Right lobe of liver (tissue), 6 donors: ENCODE measurements around the gene MYOG. TPM values are rescaled to one million over a fixed set of nuclear protein-coding genes. Genes with fewer than 3 reads are reported as not detected.

Experiments
- ATAC-seq, 4 donors: fragments of 200-7000 bp; cut with Tn5 transposase; one replicate each; pipeline ENCODE4 v1.9.1; 2020; ENCODE audit warnings: mild to moderate bottlenecking in 4 of 4, moderate library complexity in 4 of 4
- DNase-seq, 3 donors: peaks; one replicate each; pipeline ENCODE4 v3.0.0-alpha.2; 2020
- H3K27ac ChIP-seq, 3 donors: fragments of 200-600 bp; one replicate each; pipeline ENCODE4 v1.8.0; 2022
- H3K27me3 ChIP-seq, 2 donors: fragments of 200-600 bp; one replicate each; pipeline ENCODE4 v1.8.0; 2022
- H3K36me3 ChIP-seq, 4 donors: fragments of 200-600 bp; sonication (generic) in 1 of 4; one replicate each; pipeline versions ENCODE4 v1.5.1 to v1.8.0; 2017 to 2022; ENCODE audit warnings: control low read depth in 1 of 4
- H3K4me1 ChIP-seq, 4 donors: fragments of 200-600 bp; sonication (generic) in 1 of 4; one replicate each; pipeline versions ENCODE4 v1.5.1 to v1.8.0; 2017 to 2022; ENCODE audit warnings: control low read depth in 1 of 4
- H3K4me3 ChIP-seq, 3 donors: fragments of 200-600 bp; one replicate each; pipeline ENCODE4 v1.8.0; 2022
- H3K9me3 ChIP-seq, 4 donors: fragments of 200-600 bp; sonication (generic) in 1 of 4; one replicate each; pipeline versions ENCODE4 v1.5.1 to v1.8.0; 2017 to 2022; ENCODE audit warnings: control low read depth in 1 of 4
- CTCF ChIP-seq, 4 donors: fragments of 200-600 bp in 3 of 4; fragments of 450-650 bp in 1 of 4; IDR thresholded peaks; one replicate each; pipeline versions ENCODE4 v1.5.1 to v1.8.0; 2016 to 2022; ENCODE audit warnings: antibody characterized with exemption in 4 of 4, mild to moderate bottlenecking in 2 of 4
- POLR2A ChIP-seq: fragments of 450-650 bp; IDR thresholded peaks from one replicate; pipeline ENCODE4 v1.6.1; 2017; ENCODE audit warnings: antibody characterized with exemption, mild to moderate bottlenecking
- WGBS: methylation state at CpG from one replicate; pipeline ENCODE4 v1.1.6; 2018; ENCODE audit warnings: low coverage, low lambda C conversion rate; ENCODE audit not compliant: insufficient coverage; ENCODE audit errors: missing lambda C conversion rate; 5-methylcytosine and 5-hydroxymethylcytosine counted together
- intact Hi-C, 2 donors: fragments of 100-400 bp; cut with DNase I; formaldehyde crosslinking; loops; one replicate each; pipeline versions ENCODE4 v1.11.2 to v1.14.1; 2022
- total RNA-seq, 6 experiments: library from RNA; depleted of rRNA in 2 of 6; stranded (reverse); fragments of >200 nt in 2 of 6; fragmentation: NEBNext Ultra II Directional in 3 of 6; extraction: Animal tissue kit (Norgen Biotek cat#: 25700) in 3 of 6; gene quantifications; one replicate each; pipeline versions ENCODE4 v1.1.0 to v1.2.4, GENCODE V29; 2016 to 2023
- donor health status: DM: no; HTN: yes; CAD: no.
- donor health status: DM: no; HTN: no; CAD: no.
- donor health status: DM: no; HTN: no; CAD: no.
- donor health status: DM: no; HTN: yes; CAD: no.
- donor health status: DM: no; HTN: yes; CAD: no.

Gene MYOG
- total RNA-seq, 6 experiments from 2014 or later: not detected

- Histone ChIP-seq H3K4me1 (peaks cover 0 to 7% (median 2%) of the 10 kb centered on the region in 4 donors), H3K27ac (no peak overlapping the region), H3K36me3 (no peaks in the 10 kb centered on the region), H3K4me3 (no peak overlapping the region), H3K27me3 (no peaks in the 10 kb centered on the region), H3K9me3 (no peaks in the 10 kb centered on the region)
- no peak for ATAC-seq
- WGBS: 49% methylated on average over 3 of the region's 5 CpGs
- DNase-seq: no peak
- TF ChIP-seq POLR2A: no peak
- TF ChIP-seq CTCF (IDR thresholded peaks at IDR 0.05): no peak
- intact Hi-C loops: no loop called here
Observed at GRCh38 chr1:203080456-203080855, 5.4 kb downstream of the MYOG start.

- DNase-seq (no peak), ATAC-seq (no peak)
- no peak overlapping the region for H3K4me3 ChIP-seq
- 51% methylated on average over 3 of the region's 3 CpGs for WGBS
- no peak overlapping the region for H3K27ac ChIP-seq
- intact Hi-C loops: no loop called here
- no peaks in the 10 kb centered on the region for H3K36me3 ChIP-seq
- no peak for TF ChIP-seq POLR2A
- TF ChIP-seq CTCF (IDR thresholded peaks at IDR 0.05): no peak
- no peaks in the 10 kb centered on the region for H3K9me3 ChIP-seq
- H3K27me3 ChIP-seq: no peaks in the 10 kb centered on the region
- peaks cover 0 to 4% (median 0%) of the 10 kb centered on the region in 4 donors for H3K4me1 ChIP-seq
Observed at GRCh38 chr1:203078478-203078877, 7.3 kb downstream of the MYOG start.

GRCh38 chr1:203077956-203078355, 7.9 kb downstream of the MYOG start:
- no peak for ATAC-seq
- TF ChIP-seq CTCF (IDR thresholded peaks at IDR 0.05) (no peak), POLR2A (no peak)
- Histone ChIP-seq H3K27ac (no peak overlapping the region), H3K9me3 (no peaks in the 10 kb centered on the region), H3K27me3 (no peaks in the 10 kb centered on the region), H3K36me3 (no peaks in the 10 kb centered on the region), H3K4me3 (no peak overlapping the region), H3K4me1 (peaks cover 0 to 4% (median 0%) of the 10 kb centered on the region in 4 donors)
- intact Hi-C loops: no loop called here
- WGBS: 80% methylated on average over 1 of the region's 2 CpGs
- no peak for DNase-seq

GRCh38 chr1:203077367-203077766, 8.4 kb downstream of the MYOG start:
- TF ChIP-seq POLR2A (no peak), CTCF (IDR thresholded peaks at IDR 0.05) (no peak)
- Histone ChIP-seq H3K36me3 (no peaks in the 10 kb centered on the region), H3K4me3 (no peak overlapping the region), H3K27me3 (no peaks in the 10 kb centered on the region), H3K27ac (no peak overlapping the region), H3K4me1 (peaks cover 0 to 4% (median 0%) of the 10 kb centered on the region in 4 donors), H3K9me3 (no peaks in the 10 kb centered on the region)
- WGBS: 88% methylated on average over 3 of the region's 3 CpGs
- ATAC-seq: no peak
- no peak for DNase-seq
- intact Hi-C loops: no loop called here

GRCh38 chr1:203076031-203076511, 9.7 kb downstream of the MYOG start:
- ATAC-seq: peak; percentile 64 to 77 (median 74)
- peak overlapping the region in 2 of 3 donors; percentile 12 to 38 for H3K4me3 ChIP-seq

More at GRCh38 chr1:203076031-203076511, 9.7 kb downstream of the MYOG start:
- Histone ChIP-seq H3K9me3 (no peaks in the 10 kb centered on the region), H3K4me1 (peaks cover 0 to 4% (median 0%) of the 10 kb centered on the region in 4 donors), H3K27me3 (no peaks in the 10 kb centered on the region), H3K27ac (no peak overlapping the region), H3K36me3 (no peaks in the 10 kb centered on the region)
- DNase-seq: no peak
- intact Hi-C loops: no loop called here
- TF ChIP-seq CTCF (IDR thresholded peaks at IDR 0.05): no peak
- TF ChIP-seq POLR2A: no peak
- WGBS: 36% methylated on average over 8 of the region's 30 CpGs
